Measurements from ENCODE around the gene RCAN2.
A peak's percentile ranks its signal among the peaks of the same experiment; 100 is the strongest.

RCAN2 gene

GRCh38 chr6:46204880-46205650, 286.2 kb downstream of the RCAN2 start:
- no peak for TF ChIP-seq CTCF (IDR thresholded peaks at IDR 0.05; ENCODE audit: low read depth, low read length, missing control alignments)
- in situ Hi-C loops (cut with HindIII; ENCODE audit: low sequenced_read_pairs), result no loop called here
- DNase-seq (ENCODE audit: low read depth), result no peak
- no peak overlapping the region for H3K4me3 ChIP-seq (ENCODE audit: low read depth, low read length)

GRCh38 chr6:46203391-46204177, 287.7 kb downstream of the RCAN2 start:
- H3K4me3 ChIP-seq (ENCODE audit: low read depth, low read length), result no peak overlapping the region
- in situ Hi-C loops (cut with HindIII; ENCODE audit: low sequenced_read_pairs), result no loop called here
- no peak for TF ChIP-seq CTCF (IDR thresholded peaks at IDR 0.05; ENCODE audit: low read depth, low read length, missing control alignments)
- no peak for DNase-seq (ENCODE audit: low read depth)

- in situ Hi-C loops (cut with HindIII; ENCODE audit: low sequenced_read_pairs), result no loop called here
- no peak for TF ChIP-seq CTCF (IDR thresholded peaks at IDR 0.05; ENCODE audit: low read depth, low read length, missing control alignments)
- no peak for DNase-seq (ENCODE audit: low read depth)
- H3K4me3 ChIP-seq (ENCODE audit: low read depth, low read length), result no peak overlapping the region
These were observed 289.5 kb downstream of the RCAN2 start for GRCh38 chr6:46201702-46202101.

- no peak for TF ChIP-seq CTCF (IDR thresholded peaks at IDR 0.05; ENCODE audit: low read depth, low read length, missing control alignments)
- DNase-seq (ENCODE audit: low read depth), result peak; percentile 11
- H3K4me3 ChIP-seq (ENCODE audit: low read depth, low read length), result no peak overlapping the region
- in situ Hi-C loops (cut with HindIII; ENCODE audit: low sequenced_read_pairs), result no loop called here
These were observed 291.9 kb downstream of the RCAN2 start for GRCh38 chr6:46199387-46199786.

GRCh38 chr6:46191961-46192360, 299.3 kb downstream of the RCAN2 start:
- TF ChIP-seq CTCF (IDR thresholded peaks at IDR 0.05; ENCODE audit: low read depth, low read length, missing control alignments), result no peak
- H3K4me3 ChIP-seq (ENCODE audit: low read depth, low read length), result no peak overlapping the region
- in situ Hi-C loops (cut with HindIII; ENCODE audit: low sequenced_read_pairs), result no loop called here
- DNase-seq (ENCODE audit: low read depth), result peak; percentile 88

- no peak for TF ChIP-seq CTCF (IDR thresholded peaks at IDR 0.05; ENCODE audit: low read depth, low read length, missing control alignments)
- no peak for DNase-seq (ENCODE audit: low read depth)
- H3K4me3 ChIP-seq (ENCODE audit: low read depth, low read length), result no peak overlapping the region
- in situ Hi-C loops (cut with HindIII; ENCODE audit: low sequenced_read_pairs), result no loop called here
These were observed 300.4 kb downstream of the RCAN2 start for GRCh38 chr6:46190889-46191288.
